HG03439 (cell line): ENCODE data around the gene PRKAG3.
"Not testable (repeated sequence)": the region's sequence is repeated elsewhere in the genome, so short reads cannot be mapped to it uniquely, and the experiment has no call there.

Experiments
- ATAC-seq: cut with Tn5 transposase; IDR thresholded peaks from one replicate; pipeline ENCODE4 v1.9.1; 2021; ENCODE audit warnings: mild to moderate bottlenecking, moderate library complexity; ENCODE audit not compliant: unreplicated experiment

PRKAG3 gene

DNA sequence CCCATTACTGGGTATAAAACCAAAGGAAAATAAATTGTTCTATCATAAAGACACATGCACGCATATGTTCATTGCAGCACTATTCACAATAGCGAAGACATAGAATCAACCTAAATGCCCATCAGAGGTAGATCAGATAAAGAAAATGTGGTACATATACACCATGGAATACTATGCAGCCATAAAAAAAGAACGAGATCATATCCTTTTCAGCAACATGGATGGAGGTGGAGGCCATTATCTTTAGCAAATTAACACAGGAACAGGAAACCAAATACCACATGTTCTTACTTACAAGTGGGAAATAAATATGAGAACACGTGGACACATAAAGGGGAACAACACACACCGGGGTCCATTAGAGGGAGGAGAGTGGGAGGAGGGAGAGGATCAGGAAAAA lies 12.7 kb upstream of the PRKAG3 start:
- not testable (repeated sequence) for ATAC-seq

DNA sequence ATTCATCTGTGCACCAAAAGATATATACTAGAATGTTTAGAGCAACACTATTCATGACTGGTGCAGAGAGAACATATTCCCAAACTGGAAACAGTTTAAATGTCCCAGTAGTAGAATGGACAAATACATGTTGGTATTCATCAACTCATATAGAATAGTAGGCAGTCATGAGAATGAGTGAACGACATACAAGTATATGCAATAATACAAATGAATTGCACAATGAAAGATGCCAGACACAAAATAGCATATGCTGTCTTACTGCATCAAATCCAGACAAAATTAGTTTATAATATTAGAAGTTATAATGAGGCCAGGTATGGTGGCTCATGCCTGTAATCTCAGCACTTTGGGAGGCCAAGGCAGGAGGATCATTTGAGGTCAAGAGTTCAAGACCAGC lies 8.3 kb upstream of the PRKAG3 start:
- ATAC-seq: no peak

DNA sequence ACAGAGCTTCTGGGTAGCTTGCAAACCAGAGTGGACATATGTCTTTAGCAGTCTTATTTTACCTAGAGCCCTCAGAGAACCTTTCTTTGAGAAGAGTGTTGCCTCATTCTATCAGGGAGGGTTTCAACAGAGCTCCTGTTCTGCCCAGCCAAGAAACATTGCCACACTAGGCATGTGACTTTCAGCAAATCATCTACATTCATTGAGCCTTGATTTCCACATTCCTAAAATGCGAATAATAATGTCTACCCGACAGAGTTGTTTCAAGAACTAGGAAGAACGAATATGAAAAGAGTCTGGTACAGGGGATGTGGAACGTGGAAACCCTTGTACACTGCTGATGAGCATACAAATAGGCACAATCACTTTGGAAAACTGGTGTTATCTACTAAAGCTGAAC lies 7.8 kb upstream of the PRKAG3 start:
- no peak for ATAC-seq

DNA sequence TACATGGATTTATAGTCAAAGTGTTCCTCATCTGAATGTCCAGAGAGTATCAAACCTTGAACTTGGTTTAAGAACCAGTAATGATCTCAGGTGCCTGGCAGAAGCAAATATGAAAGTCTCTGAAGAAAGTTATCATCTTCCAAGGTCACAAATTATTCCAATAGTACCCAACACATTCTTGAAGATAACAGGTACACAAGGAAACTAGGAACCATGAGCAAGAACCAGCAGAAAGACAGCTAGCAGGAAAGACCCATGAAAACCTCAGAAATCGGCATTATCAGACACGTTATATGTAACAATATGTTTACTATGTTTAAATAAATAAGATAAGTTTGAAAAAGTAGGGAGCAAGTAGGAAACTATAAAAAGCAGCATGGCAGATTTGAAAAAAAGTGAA lies 5.9 kb upstream of the PRKAG3 start:
- no peak for ATAC-seq

DNA sequence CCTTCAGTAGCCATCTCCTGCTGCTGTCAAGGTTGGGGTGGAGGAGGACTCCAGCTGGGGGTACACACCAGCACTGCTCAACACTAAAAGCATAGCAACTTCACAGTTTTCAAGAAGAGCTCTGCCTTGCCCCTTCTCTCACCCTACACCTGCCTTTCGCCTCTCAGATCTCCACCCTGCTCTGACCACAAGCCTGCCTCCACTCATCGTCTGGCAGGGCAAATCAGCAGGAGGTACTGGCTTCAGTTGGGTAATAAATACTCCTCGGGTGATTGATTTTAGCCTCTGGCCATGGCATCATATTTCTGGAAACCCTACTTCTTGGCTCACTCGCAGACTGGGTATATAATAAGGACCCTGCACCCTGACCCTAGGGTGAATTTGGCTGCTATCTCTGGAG lies 3.1 kb upstream of the PRKAG3 start:
- ATAC-seq: no peak

DNA sequence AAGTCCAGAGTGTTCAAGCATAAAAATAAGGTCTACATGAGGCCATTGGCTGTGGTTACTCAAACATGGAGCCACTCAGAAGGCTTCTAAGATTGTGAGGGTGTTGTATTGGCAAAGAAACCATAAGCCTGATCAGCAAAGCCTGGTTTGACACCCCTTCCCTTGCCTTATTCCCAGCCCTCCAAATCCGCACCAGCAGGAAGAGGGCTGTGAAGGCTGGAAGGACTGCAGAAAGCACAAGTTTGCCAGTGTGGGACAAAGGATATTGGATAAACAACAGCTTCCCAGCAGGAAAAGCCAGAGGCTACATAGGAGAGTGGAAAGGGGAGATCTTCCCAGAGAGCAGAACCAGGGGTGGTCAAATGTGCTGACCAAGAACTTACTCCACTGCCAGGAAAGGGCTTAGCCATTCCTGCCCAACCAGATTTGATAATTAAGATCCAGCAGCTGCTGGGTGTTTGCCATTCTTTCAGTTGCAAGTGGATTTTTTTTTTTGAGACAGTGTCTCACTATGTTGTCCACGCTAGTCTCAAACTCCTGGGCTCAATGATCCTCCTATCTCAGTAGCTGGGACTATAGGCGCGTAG lies 1.5 kb upstream of the PRKAG3 start:
- no peak for ATAC-seq

DNA sequence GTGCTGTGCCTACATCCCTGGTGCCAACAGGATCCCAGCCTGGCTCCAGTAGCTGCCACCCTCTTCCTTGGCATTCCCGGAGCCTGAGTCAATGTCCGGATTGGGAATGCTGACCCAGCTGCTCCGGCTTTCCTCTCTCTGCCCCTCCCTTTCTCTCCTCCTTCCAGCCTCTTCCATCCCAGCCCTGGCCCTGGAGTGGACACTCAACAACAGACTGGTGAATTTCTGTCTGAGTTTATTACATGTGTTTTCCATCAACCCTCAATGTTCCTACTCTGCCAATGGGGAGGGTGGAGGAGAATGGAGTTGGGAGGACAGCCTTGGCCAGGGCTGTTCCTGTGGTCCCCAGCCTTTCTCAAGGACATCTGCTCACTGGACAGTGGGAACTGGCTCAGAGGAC lies 917 bp upstream of the PRKAG3 start:
- ATAC-seq: no peak

DNA sequence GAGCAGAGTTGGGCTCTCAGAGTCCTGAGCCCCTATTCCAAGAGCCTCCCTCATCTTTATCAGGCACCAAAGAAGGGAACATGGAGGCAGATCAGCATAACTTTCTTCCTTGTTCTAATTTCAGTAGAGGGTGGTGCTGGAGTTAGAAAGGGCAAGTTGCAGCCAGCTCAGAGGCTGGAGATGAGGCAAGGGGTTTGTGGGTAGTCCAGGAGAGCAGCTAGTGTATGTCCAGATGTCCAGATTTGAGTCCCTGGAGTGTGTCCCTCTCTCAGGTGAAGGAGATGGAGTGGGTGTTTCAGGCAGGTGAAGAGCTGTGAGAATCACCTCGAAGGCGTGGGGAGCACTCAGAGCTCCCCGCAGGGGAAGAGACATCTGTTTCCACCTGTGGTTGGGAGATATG lies 478 bp upstream of the PRKAG3 start:
- ATAC-seq: no peak

DNA sequence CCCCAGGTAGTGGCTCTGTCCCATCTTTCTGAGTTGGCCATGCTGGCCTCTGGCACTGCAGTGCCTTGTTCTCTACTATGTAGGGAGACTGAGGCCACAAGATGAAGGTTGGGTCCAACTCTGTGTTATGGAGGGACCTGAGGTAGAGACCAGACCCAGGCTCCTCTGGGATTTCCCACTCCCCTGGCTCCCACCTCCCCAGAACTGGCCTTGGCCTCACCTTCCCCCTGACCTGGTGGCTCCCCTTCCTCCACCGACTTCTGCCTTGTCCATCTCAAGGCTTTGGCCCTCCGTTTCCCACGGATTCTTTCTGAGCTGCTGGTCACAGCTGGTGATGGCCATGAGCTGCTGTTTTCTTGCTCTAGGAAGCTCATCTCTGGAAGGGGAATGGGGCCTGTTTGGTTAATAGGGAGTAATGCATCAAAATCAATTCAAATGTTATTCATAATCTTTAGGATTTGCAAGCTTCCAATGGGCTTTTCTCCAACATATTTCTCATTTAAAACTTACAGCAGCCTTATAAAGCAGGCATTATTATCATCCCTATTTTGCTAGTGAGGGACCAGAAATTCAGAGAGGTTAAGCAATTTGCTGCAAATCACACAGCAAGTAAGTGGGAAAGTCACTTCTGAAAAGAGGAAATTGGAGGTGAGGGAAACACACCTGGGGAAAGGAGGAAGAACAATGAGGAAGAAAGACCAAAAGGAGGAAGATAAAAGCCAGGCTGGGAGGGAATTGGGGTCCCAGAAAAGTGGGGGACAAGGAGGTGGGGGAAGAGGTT lies 887 bp downstream of the PRKAG3 start:
- no peak for ATAC-seq

DNA sequence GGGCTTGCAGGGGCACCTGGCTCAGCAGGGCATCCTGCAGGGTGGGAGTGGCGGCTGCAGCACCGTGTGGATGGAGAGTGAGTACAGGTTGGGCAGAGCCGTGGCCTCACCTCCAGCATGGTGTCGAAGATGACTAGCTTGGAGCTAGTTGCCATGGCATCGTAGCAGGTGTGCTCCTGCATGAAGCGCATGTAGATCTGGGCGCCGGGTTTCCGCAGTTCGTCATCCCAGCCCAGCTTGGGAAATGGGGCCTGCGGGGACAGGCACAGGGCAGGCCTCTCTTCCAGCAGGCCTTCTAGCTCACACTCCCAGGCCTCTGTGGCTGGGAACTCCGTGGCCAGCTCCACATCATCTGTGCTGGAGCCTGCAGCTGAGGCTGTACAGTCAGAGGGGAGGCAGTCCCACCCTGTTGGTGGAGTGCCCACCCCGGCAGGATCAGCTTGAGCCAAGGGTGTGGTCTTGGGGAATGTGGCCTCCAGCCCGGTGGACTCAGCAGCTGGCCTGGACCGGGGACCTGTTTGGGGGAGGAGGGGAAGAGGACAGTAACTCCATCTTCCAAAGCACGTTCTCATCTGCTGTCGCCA lies 1.6 kb downstream of the PRKAG3 start:
- ATAC-seq: no peak

DNA sequence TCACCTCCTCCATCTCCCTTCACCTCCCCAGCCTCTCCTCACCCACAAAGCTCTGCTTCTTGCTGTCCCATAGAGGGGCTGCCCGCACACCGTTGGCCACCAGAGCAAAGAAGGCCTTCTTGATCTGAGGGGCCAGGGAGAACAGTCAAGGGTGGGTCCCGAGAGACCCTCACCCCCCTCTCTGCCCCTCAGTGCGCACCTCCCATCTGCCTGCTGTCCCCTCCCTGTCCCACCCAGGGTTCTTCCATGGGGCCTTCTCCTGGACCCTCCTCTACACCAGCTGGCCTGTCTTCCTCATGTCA lies 3.2 kb downstream of the PRKAG3 start:
- ATAC-seq: no peak

DNA sequence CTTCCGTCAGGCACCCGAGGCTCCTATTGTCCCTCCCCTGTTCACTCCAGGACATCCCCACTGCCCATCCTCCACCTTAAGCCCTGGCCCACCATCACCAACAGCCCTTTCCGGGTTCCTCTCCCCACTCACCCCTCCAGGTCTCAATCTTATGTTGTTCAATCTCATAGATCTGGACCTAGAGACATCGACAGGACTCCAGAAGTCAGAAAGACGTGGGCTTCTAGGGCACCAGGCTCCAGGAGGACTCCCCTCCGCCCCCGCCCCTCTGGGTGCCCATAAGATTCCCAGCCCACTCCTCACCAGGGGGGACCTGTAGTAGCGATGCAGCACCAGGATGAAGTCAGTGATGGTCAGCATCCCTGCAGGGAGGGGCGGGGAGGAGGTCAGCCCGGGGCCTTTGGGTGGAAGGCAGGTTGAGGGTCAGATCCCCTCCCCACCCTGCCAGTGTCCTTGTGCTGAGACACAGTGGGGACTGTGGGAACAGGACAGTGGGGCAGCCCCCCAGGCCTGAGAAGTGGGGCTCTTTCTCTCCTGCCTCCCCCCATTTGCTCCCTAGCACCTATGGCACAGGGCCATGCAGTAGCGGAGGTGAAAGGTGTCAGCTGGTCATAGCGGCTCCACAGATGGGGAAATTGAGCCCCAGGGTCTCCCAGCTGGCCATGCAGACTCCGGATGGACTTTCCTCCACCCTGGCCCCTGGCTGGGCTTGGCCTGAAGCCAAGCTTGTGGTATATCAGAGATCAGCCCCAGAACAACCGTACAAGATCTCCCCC lies 3.7 kb downstream of the PRKAG3 start:
- ATAC-seq: no peak

DNA sequence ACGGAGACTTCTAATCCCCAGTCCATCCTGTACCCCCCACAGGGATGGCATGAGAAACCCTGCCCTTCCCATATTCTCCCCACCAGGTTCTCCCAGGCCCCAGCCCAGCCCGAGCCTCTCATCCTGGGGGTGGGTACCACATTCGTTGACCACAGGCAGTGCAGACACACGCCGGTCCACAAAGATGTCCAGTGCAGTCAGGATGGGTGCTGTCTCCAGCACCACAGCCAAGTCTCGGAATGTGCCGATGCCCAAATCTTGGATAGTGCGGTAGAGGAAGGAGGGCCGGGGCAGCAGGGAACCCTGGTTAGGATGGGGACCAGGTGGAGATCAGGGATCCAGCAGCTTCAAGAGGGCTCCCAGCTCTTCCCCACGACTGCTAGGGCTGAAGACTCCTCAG lies 4.8 kb downstream of the PRKAG3 start:
- no peak for ATAC-seq

DNA sequence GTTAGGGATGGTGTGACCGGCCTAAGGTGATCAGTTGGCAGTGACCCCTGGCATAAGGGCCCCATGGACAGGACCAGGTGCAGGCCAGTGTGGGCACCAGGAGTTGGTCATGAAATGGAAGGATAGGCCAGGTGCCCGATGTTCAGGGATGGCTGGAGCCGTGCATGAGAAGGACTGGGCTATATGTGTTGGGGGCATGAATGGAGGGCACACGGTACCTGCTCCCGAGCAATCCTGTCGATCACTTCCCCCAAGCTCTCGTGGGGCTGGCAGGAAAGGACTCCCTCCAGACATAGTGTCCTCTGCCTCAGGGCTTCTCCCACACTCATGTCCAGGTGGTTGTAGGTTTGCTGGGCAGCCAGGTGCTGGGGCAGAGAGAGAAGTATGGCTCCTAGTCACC lies 7.6 kb downstream of the PRKAG3 start:
- no peak for ATAC-seq

DNA sequence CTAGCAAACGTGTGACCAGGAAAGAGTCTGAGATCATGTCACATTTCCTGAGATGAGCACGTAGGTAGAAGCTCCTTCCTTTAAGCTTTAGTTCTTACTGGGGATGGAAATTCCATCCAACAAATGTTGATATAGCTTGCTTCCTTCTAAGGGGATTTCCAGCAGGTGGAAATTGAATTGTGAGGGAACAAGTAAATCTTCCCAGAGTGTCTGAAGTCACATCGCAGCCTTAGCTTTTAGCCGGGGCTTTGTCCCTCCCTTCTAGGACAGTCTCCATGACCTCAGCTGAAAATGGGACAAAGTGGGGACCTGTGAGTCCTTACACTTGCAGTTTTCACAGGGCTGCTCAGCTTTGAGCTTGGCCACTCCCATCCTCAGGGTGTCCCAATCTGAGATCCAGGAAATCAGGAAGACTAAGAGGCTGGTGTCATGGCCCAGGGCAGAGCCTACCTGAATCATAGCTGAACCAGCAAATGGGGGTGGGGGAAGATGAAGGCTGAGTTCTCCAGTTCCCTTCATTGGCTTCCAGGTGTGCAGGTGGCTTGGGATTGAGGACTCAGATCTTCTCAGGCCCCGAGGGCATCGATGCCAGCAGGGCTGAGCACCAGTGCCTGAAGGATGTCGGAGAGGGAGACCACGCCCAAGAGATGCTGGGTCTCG lies 8.3 kb downstream of the PRKAG3 start:
- ATAC-seq: no peak

DNA sequence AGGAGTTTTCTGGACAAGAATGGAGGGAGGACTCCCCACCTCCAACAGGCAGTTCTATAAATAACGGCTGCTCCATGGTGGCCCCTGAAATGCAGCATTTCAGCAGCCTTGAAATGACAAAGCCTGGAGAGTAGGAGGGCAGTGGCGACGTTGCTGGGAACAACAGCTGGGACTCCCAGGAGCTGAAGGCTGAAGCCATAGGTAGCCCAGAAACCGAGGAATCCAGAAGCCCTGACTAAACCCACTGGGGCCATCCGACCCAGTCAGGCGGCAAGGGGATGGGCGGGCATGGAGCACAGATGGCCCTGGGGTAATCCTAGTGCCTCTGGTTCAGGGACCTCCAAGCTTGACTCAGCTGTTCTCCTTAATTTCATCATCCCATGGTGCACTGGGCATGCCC lies 9.0 kb downstream of the PRKAG3 start:
- no peak for ATAC-seq

DNA sequence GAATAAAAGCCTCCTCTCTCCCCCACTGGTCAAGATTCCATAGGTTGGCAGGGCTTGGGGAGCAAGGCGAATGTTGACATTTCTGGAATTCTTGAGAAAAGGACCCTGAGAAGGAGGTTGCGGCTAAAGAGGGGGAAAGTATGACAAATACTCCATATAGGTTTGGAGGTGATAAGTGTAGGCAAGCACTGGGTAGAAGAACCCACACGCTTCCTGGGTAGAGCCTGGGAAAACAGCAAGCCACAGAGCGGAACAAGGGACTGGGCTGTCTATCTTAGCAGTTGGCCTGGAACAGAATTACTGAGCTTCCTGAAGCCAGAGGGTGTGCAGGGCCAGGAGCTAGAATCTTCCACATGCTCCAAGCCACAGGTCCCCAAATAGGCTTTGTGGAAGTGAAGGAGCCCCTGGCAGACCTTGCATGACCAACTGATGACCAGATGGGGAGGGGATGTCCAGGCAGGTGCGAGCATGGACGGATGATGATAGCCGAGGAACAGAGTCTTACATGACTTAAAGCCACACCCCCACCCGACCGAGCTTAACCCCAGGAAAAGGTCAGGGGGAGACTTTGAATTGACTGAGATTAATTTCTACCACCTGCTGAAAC lies 9.9 kb downstream of the PRKAG3 start:
- no peak for ATAC-seq

DNA sequence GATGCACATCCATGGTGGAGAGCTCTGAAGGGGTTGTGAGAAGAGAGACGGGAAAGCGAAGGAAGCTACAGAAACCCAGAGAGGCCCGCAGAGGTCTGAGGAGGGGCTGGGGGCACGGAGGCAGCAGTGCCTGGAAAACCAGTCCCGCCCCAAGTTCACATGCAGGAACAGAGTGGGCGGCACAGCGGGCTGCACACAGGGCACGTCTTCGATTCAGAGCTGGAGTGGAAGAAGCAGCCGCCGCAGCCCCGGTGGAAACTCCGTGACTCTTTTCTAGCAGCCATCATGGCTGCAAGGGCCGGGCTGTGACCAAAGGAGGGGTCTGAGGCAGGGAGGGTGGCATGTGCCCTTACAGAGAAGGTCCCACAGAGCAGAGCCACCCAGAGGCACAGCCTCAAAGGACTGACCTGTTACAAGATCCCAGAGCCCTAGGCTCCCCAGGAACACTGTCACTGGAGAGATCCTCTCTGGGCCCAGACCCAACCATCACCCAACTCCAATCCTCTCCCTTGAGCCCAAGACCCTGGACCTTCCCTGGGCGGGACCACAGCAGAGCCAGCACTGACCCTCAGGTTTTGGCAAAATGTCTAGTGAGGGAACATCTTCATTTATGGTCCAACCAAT lies 10.7 kb downstream of the PRKAG3 start:
- ATAC-seq: no peak

DNA sequence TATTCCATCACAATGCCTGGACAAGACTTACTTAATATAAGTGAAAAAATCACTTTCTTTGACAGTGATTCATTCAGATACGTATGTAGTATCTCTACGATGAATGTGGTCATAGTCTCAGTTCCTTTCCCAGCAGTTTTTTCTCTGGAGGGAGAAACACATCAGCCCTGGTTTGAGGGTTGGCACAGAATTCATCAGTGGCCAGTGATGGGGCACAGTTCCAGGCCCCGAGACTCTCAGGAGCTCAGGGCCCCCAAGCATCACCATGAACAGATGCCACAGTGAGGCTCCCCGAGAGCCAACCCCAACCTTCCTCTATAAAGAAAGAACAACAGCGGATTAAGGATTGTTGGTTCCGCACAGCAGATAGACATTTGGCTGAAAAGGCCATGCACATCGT lies 12.5 kb downstream of the PRKAG3 start:
- ATAC-seq: no peak

DNA sequence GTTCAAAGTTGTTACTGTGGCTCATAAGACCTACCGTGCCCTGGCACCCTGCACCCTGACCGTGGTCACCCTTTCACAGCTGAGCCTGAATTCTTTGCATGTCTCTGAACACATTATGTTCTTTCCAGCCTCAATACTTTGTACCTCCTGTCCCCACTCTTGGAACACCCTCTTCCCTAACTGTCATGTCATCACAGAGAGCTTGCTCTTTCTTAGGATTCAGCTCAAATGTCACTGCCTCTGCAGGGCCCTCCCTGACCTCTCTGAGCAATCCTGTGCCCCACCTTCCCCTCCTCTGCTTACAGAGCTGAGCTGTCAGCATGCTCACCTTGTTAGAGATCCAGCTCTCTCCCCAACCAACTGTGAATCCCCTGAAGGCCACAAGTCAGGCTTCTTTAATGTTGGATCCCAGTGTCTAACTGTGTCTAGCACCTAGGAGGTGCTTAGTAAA lies 15.0 kb downstream of the PRKAG3 start:
- no peak for ATAC-seq

DNA sequence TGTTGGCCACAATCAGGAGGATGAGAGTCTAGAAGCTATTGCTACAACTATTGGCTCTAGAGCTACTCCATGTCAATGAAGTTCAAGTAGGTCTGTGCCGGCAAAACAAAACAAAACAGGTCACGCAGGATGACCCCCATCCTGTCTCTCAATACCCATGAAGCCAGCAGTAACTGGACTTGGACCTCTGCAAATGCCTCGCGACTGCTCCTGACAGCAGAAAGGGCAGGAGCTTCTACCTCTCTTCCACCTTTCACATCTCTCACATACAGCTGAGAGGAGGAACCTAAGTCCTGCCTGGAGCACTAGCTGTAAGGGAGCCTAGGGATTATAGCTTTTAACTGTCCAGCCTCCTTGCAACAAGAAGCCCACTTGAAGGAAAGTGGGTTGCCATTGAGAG lies 16.0 kb downstream of the PRKAG3 start:
- ATAC-seq: no peak
